Left lobe of liver (tissue), 2 donors: ENCODE measurements around the gene SF3A1. TPM values are rescaled to one million over a fixed set of nuclear protein-coding genes. Genes with fewer than 3 reads are reported as not detected.

Experiments used
- ATAC-seq: fragments of 200-7000 bp; cut with Tn5 transposase; one replicate; pipeline ENCODE4 v1.9.1; 2020; ENCODE audit warnings: mild to moderate bottlenecking, moderate library complexity
- DNase-seq: peaks from one replicate; pipeline ENCODE4 v3.0.0-alpha.2; 2020; ENCODE audit warnings: low spot score
- total RNA-seq: library from RNA; stranded (reverse); gene quantifications from one replicate; pipeline ENCODE4 v1.2.1, GENCODE V29; 2021
- donor health status: DM: no; HTN: no; CAD: no; lungs with moderate emphysema.
- donor health status: DM: no; HTN: yes; CAD: no.

SF3A1 gene
- total RNA-seq, 1 donor from 2014 or later, result 73.3 TPM

- DNase-seq (no peak), ATAC-seq (no peak)
Measured at GRCh38 chr22:30290342-30291057, 66.2 kb downstream of the SF3A1 start.

GRCh38 chr22:30289980-30290313 lies 66.7 kb downstream of the SF3A1 start:
- ATAC-seq, result peak; percentile 1
- no peak for DNase-seq

- peak; percentile 80 for ATAC-seq
Measured at GRCh38 chr22:30289141-30289979, 67.3 kb downstream of the SF3A1 start, which contains the start of gene CASTOR1. Gene CASTOR1 (minus strand): TSS chr22:30289505. CDS start chr22:30289497, 8 bp downstream.

GRCh38 chr22:30288419-30289140 lies 68.1 kb downstream of the SF3A1 start:
- no peak for ATAC-seq
- no peak for DNase-seq

More at GRCh38 chr22:30289141-30289979, 67.3 kb downstream of the SF3A1 start, which contains the start of gene CASTOR1:
- DNase-seq, result peak; percentile 99

- DNase-seq (peak; percentile 89), ATAC-seq (peak; percentile 72)
Measured at GRCh38 chr22:30287648-30288418, 68.9 kb downstream of the SF3A1 start.

- peak; percentile 76 for DNase-seq
- no peak for ATAC-seq
Measured at GRCh38 chr22:30286813-30287647, 69.7 kb downstream of the SF3A1 start.

- ATAC-seq (no peak), DNase-seq (no peak)
Measured at GRCh38 chr22:30286331-30286730, 70.4 kb downstream of the SF3A1 start.

- no peak for DNase-seq
- ATAC-seq, result no peak
Measured at GRCh38 chr22:30285846-30286200, 70.9 kb downstream of the SF3A1 start.

GRCh38 chr22:30285176-30285845 lies 71.4 kb downstream of the SF3A1 start:
- DNase-seq, result no peak
- no peak for ATAC-seq

- DNase-seq (no peak), ATAC-seq (no peak)
Measured at GRCh38 chr22:30284666-30285065, 72.0 kb downstream of the SF3A1 start.

GRCh38 chr22:30284172-30284571 lies 72.5 kb downstream of the SF3A1 start:
- DNase-seq, result no peak
- ATAC-seq, result no peak

GRCh38 chr22:30283342-30283741 lies 73.4 kb downstream of the SF3A1 start:
- ATAC-seq (no peak), DNase-seq (no peak)

- DNase-seq, result no peak
- ATAC-seq, result no peak
Measured at GRCh38 chr22:30282616-30283046, 74.1 kb downstream of the SF3A1 start.

Other genes starting within 250 kb of the SF3A1 start
- 0.38 TPM for gene LIF, start 110.1 kb downstream of the SF3A1 start, total RNA-seq
- 0.10 TPM for gene OSM, start 90.0 kb downstream of the SF3A1 start, total RNA-seq
- 9.7 TPM for gene CASTOR1, start 67.4 kb downstream of the SF3A1 start, total RNA-seq
- 19.7 TPM for gene TBC1D10A, start 30.0 kb downstream of the SF3A1 start, total RNA-seq
- 0.78 TPM for gene CCDC157, start 113 bp upstream of the SF3A1 start, total RNA-seq
- gene RNF215, start 30.5 kb upstream of the SF3A1 start, total RNA-seq, result 8.7 TPM
- 252 TPM for gene SEC14L2, start 40.1 kb upstream of the SF3A1 start, total RNA-seq
- 6.3 TPM for gene MTFP1, start 68.9 kb upstream of the SF3A1 start, total RNA-seq
- 0.60 TPM for gene SEC14L3, start 115.1 kb upstream of the SF3A1 start, total RNA-seq
- 29.1 TPM for gene SEC14L4, start 148.8 kb upstream of the SF3A1 start, total RNA-seq
- 0.08 TPM for gene SEC14L6, start 189.8 kb upstream of the SF3A1 start, total RNA-seq
- 1.4 TPM for gene GAL3ST1, start 217.8 kb upstream of the SF3A1 start, total RNA-seq
- 22.4 TPM for gene PES1, start 235.0 kb upstream of the SF3A1 start, total RNA-seq